Hindlimb muscle (tissue), 1 donor: ENCODE measurements around the gene TMEM69. TPM values are rescaled to one million over a fixed set of nuclear protein-coding genes. Genes with fewer than 3 reads are reported as not detected.
"Not testable (repeated sequence)": the region's sequence is repeated elsewhere in the genome, so short reads cannot be mapped to it uniquely, and the experiment has no call there.

Experiments used
- DNase-seq: peaks from one replicate; pipeline ENCODE4 v3.0.0-alpha.2; 2013
- polyA plus RNA-seq: library from polyadenylated mRNA; unstranded; fragments of 120-200 nt; gene quantifications from one replicate; pipeline ENCODE4 v1.2.1, GENCODE V29; 2013; ENCODE audit not compliant: insufficient read length

TMEM69 gene
- polyA plus RNA-seq, 1 donor, result 30.4 TPM

GRCh38 chr1:45678489-45678888, 9.5 kb upstream of the TMEM69 start:
- no peak for DNase-seq

DNA sequence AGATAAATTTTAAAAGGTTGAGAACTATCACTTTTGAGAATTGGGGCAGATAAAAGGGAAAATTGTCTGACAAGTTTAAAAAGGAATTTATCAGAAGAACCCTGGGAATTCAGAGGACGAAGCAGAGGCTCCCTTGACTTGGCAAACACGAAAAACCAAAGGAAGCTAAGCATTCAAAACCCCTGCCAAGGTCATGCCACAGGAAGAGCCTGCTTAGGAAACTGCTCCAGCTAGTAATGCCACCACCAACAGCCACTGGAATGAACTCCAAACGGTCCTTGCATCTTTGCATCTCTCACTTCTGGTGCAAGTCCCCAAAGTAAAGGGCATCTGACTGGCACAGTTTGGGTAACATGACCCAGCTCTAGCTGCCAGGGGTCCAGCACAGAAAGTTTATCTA, 8.9 kb upstream of the TMEM69 start:
- DNase-seq, result no peak

- DNase-seq, result no peak
Observed at GRCh38 chr1:45682942-45683341, 5.0 kb upstream of the TMEM69 start.

DNA sequence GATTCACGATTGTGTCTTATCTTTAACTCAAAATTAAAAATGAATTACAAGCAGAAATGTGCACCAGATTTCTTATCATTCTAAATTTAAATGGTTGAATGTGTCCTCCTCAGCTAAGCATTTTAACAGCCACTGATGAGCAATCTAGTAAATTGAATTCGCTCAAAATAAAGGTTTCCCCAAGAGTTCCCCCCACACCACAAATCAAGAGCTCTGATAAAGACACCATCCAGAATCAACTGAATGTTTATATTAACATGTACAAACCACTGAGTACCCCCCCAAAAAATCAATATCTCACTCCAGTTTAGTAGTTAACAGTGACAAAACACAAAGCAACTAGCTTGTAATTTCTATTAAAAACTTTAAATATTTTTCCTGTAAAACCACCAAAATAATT, 3.6 kb upstream of the TMEM69 start:
- DNase-seq, result no peak

DNA sequence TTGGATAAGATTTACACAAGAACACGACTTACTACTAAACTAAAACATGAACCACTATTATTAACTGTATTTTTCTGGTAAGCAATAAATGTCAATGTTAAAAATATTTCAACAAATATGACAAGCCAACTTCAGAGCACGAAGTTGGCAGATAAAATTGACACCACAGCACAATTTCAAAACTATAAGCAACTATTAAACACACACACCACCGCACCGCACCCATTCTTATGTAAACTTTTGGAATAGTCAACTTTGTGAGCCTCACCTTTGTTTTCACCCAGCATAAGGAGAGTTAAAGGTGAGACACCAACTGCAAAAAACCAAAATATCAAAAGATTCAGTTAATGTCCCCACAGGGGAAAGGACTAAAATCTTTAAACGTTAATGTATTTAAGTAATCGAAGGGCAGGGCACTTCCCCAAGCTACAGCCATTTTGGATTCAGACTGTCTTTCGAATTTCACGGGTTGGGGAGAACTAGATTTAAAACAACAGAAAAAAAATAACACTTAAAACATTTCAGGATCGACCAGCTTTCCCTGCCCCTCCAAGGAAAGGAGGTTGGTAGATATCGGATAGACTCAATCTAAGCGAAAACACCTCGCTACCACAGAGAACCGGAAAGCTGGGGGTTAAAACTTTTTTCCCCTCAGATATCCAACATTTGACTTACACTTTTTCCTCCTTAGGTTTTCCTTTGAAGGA, 2.5 kb upstream of the TMEM69 start:
- peak; percentile 0 for DNase-seq

GRCh38 chr1:45686015-45686287, 2.0 kb upstream of the TMEM69 start:
- peak; percentile 67 for DNase-seq

DNA sequence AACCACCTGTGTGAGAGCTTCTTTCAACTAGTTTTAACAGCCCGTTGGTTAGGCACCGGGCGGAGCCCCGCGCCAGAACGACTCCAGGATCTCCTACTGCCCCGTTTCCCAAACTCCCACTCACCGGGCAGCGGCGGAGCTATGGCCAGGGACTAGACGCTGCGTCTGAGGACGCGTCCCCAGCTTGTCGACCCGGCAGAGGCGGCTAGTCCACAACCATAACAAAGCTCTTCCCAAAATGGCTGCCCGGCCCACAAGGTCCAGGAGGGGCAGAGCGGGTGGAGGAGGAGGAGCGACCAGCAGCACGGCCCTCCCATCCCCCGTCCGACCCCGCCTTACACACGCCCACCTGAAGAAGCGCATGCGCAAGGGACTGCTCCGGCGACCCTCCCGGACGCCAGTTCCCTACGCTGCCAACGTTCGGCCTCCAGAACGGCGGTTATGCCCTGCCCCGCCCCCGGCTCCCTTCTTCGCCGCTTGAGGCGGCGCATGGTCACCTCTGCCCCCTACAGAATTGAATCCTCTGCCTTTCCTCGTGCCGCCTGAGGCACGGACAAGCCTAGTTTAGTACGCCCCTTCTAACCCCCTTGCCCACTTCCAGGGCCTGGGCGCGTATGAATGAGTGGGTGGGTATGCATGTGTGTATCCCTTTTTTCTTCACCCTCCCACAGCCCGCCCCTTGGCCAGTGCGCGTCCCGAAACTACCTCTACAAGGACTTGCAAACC, 1.5 kb upstream of the TMEM69 start, which contains the start of gene GPBP1L1:
Gene GPBP1L1, minus strand, starts transcription at position 246 of the 726 bp plus-strand sequence. CDS start 27,446 bp downstream, outside the sequence.
- peak; percentile 98 for DNase-seq

DNA sequence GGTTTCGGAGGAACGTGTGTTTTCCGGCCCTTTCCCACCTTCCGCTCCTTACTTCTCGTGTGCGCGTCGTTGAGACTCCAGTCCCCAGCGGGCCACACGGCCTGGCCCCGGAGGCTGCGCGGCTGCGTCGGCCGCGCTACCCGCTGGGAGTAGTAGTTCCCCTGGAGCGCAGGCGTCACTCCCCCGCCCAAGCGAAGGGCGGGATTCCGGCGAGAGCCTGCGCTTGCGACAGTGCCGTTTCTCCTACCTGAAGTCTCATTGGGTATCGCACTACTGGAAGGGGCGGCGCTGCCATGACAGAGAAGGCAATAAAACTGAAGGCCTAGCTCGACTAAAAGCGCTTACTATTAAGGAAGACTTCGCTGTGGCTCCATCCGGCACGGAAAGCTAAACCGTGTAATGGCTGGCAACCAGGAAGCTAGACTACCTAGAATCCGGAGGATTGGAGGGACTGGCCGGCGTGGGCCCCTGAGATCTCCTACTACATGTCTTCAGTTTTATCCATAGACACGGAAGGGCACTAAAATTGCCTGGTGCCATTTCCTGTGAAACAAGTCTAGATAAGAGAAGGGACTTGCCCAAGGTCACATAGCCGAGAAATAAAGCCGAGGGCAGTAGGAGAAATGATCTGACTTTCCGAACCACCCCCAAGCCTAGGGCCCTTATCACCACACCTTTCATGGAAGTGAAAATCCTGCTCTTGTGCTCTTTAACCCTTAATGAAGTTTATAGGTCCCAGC, 797 bp upstream of the TMEM69 start:
- peak; percentile 99 for DNase-seq

DNA sequence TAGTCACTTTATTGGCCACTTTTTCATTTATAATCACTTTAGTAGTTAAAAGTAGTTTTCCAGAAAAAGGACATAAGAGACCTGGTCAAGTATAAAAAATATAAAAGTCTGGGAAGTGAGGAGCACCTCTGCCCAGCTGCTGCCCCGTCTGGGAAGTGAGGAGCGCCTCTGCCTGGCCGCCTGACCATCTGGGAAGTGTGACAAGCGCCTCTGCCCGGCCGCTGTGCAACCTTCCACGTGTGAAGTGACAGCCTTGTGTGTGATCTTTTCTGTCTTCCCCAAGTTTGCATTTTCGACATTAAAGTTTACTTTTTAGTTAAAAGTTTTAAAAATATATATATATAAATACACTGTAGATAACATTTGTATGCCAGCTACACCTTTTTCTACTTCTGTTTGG, 5.8 kb downstream of the TMEM69 start:
- not testable (repeated sequence) for DNase-seq

DNA sequence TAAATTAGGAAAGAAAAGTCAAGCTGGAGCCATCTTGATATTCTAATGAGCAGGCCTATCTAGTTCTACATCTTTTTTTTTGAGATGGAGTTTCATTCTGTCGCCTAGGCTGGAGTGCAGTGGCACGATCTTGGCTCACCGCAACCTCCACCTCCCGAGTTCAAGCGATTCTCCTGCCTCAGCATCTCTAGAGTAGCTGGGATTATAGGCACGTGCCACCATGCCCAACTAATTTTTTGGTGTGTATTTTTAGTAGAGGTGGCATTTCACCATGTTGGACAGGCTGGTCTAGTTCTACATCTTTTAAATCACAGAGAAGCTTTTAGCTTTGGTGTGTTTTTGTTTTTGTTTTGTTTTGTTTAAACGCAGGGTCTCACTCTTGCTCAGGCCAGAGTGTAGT, 6.8 kb downstream of the TMEM69 start:
- no peak for DNase-seq

DNA sequence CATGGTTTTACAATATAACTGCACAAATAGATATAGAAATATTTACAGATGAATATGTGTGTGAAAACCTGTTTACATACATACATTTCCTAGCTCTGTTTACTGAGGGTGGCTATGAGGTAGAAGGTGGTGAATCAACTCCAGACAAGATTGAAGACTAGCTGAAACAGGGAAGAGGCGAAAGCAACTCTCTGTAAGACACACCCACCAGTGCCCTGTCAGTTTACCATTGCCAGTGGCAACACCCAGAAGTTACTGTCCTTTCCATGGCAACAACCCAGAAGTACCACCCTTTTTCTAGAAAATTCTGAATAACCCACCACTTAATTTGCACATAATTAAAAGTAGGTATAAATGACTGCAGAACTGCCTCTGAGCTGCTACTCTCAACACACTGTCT, 16.7 kb downstream of the TMEM69 start:
- no peak for DNase-seq

GRCh38 chr1:45713711-45714110, 25.7 kb downstream of the TMEM69 start:
- DNase-seq, result no peak

DNA sequence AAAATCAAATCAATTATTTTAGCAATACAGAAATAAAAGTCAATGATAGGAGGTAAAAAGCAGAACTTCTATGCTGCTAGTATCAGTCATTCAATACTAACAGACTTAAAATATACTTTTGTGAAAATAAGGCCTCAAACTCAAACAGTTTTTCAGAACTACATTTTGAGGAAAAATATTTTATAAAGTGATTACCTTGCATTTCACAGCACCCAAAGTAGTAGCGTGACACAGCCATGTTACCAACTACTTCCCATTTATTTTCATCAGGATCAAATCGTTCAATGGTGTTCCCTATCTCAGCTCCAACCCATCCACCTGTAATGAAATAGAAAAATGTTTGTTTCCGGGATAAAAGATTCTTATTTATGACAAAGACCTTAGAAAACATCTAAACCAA, 28.7 kb downstream of the TMEM69 start:
- DNase-seq, result no peak

DNA sequence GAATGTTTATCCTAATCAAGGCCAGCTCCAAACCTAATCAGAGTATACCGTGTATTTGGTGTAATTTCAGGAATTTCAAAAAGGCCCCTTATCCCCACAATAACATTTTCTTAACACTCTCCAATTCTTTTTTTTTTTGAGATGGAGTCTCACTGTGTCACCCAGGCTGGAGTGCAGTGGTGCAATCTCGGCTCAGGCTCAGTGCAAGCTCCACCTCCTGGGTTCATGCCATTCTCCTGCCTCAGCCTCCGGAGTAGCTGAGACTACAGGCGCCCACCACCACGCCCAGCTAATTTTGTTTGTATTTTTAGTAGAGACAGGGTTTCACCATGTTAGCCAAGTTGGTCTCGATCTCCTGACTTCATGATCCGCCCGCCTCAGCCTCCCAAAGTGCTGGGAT, 29.4 kb downstream of the TMEM69 start:
- DNase-seq, result not testable (repeated sequence)

DNA sequence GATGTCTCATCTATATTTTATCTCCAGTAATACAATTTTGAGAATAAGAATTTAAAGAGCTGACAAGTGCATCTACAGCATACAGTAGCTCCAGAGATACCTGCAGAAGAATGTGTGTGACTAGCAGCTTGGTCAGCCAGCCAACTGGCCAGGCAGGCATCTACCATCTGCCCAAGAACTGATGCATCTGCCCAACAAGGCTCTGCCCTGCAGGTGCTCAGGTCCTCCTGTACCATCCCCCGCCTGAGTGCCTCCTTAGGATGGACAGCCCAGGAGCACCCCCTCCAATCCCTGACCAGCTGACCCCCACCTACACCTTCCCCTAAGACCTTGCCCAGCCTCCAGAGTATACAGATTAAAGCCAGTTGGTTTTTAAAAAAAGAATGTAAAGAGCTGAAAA, 30.3 kb downstream of the TMEM69 start:
- no peak for DNase-seq

- DNase-seq, result no peak
Observed at GRCh38 chr1:45721207-45721606, 33.2 kb downstream of the TMEM69 start.

DNA sequence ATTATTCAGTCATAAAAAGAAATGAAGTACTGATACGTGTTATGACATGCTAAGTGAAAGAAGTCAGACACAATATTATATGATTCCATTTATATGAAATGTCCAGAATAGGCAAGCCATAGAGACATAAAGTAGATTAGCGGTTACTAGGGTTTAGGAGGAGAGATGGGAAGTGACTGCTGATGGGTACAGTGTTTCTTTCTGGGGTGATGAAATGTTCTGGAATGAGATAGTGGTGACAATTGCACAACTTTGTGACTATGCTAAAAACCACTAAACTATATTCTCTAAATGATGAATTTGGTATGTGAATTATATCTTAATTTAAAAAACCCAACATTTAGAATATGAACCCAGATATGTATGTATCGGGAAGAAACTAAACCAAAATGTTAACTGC, 34.8 kb downstream of the TMEM69 start:
- no peak for DNase-seq

GRCh38 chr1:45723248-45723930, 35.4 kb downstream of the TMEM69 start:
- DNase-seq, result no peak

GRCh38 chr1:45726007-45726406, 38.0 kb downstream of the TMEM69 start:
- not testable (repeated sequence) for DNase-seq

DNA sequence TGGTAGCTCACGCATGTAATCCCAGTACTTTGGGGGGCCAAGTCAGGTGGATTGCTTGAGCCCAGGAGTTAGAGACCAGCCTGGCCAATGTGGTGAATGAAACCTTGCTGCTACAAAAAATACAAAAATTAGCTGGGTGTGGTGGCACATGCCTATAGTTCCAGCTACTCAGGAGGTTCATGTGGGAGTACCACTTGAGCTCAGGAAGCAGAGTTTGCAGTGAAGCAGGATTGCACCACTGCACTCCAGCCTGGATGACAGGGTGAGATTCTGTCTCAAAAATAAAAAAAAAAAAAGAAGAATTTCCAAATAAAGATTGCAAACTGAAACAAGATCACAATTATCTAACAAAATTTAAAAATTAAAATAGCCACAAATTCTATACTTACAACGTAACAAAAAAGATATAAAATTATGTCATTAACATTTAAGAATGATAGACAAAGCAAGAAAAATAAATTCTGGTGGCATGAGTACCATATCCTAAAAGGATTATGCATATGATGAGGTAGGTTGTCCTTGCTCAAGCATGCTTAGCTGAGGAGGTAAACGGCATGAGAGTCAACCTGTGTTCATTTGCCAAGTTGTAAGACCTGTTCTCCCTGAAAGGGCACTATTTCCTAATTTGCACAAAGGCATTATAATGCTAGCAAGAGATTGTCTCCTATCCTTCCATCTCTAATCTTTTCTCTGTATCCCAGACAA, 42.2 kb downstream of the TMEM69 start:
- no peak for DNase-seq

- DNase-seq, result no peak
Observed at GRCh38 chr1:45730780-45731319, 42.9 kb downstream of the TMEM69 start.

GRCh38 chr1:45739137-45739536, 51.2 kb downstream of the TMEM69 start:
- DNase-seq, result no peak
